GF-D8 (cell line): ENCODE measurements around the gene CDK3.
"Not testable (repeated sequence)": the region's sequence is repeated elsewhere in the genome, so short reads cannot be mapped to it uniquely, and the experiment has no call there.

Experiments
- DNase-seq: peaks from one replicate; lab custom pipeline; 2025; lab: John Stamatoyannopoulos, UW

The CDK3 gene

DNA sequence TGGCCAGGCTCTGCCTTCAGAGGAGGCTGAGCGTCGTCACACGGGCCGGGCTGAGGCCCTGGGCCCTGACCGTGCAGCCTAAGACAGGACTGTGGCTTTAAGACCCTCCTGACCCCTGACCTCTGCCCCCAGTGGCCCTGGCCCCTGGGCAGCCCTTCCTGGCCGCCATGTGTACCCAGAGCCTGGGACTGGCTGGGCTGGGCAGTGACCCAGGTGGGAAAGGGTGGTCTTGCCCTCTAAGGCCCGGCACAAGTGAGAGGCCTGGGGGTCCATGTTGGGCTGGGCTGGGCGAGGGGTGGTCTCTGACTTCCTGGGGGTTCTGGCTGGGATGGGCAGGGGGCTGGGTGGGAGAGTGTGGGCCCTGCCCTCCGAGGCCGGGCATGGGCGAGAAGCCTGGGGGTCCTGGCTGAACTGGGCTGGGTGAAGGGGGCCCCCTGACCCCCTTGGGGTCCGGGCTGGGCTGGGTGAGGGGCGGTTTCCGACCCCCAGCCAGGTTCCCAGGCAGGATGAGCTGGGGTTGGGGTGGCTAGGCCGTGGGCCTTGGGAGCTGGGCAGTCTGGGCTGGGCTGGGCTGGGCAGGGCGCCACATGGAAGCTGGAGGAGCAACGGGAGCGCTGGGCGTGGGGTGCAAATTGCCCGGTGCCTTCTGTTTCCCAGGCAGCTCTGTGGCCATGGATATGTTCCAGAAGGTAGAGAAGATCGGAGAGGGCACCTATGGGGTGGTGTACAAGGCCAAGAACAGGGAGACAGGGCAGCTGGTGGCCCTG is at the start of gene CDK3:
CDK3 (plus strand) TSS at position 101 of the 767 bp plus-strand sequence; CDS start at position 672, 571 bp downstream.
- DNase-seq, result no peak

DNA sequence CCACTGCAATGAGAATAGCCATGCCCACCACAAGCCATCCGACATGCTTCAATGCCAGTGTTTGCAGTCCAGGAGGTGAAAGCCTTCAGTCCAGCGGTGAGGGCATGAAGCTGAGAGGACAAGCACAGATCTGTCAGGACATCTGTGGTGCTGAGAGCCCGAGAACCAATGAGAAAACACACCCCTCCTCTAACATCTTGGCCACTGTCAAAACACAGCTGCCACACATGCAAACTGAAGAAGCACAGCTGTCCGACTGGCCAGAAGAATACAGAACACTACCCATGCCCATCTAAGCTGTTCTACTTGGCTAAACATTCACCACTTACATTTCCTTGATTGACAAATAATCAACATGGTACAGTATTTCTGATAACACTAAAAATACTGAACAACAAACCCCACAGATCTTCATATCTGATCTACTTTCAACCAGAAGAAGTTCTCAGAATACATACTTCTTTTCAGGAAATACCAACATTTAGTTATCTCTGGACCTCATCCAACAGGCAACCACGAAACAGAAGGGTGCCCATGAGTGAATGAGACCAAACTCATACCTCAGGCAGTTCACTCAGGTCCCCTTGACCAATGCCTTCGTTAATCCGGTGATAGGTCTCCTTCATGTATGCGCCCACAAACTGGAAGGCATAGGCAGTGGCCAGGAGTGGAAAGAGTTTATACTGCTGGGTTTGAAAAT is 49.6 kb upstream of the CDK3 start:
- peak; percentile 16 for DNase-seq

DNA sequence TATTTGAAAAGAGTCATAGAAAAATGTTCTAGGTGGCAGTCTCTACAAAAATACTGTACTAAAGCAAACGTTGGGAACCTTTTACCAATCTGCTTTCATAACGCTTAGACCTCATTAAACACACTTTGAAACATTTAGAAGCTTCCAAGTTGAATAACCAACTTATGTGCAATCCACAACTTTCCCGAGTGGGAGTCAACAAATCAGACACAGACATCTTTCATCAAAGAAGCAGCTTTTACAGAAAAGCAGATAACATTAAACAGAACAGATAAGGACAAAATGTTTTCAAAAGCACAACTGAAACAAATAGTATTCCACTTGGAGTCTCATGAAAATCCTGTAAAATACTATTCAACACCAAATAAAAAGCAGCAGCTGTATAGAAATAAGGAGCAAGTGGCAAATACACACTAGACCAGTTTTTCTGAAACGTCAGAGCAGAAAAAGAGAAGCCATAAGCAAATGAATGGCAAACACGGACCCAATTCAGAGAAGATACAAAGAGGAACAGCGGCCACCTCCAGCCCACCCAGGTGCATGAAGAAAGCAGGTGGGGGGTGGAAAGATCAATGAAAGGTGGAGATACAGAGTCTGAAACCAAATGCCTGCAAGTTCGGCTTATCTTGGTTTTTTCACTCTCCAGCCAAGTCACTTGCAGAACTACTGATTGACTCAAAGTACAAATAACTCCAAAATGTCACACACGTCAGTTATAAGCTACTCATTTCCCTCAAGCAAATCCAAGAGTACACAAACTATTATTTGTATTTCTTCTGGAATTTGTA is 41.4 kb upstream of the CDK3 start:
- no peak for DNase-seq

DNA sequence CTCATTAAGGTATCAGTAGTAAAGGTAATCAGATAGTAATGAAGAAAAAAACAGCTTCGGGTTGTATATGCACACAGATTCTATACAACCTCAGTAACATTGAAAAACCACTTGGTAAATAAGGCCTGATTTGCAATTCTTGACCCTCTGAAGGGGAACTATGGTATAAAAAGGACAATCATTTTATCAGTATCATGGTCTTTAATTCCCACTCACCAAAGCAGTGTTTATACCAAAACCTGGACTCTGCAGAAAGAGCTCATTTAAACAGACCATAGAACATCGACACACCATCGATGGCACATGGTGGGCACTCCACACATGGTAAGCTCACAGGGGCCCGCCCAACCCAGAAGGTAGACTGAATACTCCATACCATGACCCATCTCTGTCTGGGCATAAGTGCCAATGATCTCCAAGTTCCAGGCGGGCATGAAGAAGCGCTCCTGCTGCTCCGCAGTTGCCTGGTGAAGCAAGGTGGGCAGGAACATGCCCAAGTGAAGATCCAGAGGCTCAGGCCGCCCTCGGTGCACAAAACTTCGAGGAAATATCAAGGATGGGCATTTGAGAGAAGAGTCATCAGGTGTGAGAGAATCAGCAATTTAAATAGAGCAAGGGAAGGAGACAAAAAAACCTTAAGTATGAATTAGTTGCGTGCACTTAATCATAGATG is 40.7 kb upstream of the CDK3 start:
- no peak for DNase-seq

DNA sequence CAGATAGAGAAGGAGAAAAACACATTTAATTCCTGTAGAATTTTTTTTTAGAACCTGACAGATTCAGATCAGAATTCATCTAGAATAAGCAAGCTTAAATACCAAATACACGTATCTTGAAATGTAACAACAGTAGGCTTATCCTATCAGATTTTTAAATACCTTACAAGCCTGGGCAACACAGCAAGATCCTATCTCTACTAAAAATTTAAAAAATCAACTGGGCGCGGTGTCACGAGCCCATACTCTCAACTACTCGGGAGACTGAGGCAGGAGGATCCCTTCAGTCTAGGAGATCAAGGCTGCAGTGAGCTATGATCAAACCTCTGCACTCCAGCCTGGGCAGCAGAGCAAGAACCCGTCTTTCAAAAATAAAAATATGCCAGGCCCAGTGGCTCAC is 35.2 kb upstream of the CDK3 start:
- DNase-seq, result no peak

DNA sequence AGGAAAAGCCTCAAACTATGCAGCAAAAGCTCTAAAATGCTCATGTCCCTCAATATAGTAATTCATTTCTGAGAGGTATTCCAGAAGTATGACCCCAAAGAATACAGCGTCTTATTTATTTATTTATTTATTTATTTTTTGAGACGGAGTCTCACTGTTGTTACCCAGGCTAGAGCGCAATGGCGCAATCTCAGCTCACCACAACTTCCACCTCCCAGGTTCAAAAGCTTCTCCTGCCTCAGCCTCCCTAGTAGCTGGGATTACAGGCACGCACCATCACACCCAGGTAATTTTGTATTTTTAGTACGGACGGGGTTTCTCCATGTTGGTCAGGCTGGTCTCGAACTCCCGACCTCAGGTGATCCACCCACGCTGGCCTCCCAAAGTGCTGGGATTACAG is 31.6 kb upstream of the CDK3 start:
- DNase-seq, result not testable (repeated sequence)

DNA sequence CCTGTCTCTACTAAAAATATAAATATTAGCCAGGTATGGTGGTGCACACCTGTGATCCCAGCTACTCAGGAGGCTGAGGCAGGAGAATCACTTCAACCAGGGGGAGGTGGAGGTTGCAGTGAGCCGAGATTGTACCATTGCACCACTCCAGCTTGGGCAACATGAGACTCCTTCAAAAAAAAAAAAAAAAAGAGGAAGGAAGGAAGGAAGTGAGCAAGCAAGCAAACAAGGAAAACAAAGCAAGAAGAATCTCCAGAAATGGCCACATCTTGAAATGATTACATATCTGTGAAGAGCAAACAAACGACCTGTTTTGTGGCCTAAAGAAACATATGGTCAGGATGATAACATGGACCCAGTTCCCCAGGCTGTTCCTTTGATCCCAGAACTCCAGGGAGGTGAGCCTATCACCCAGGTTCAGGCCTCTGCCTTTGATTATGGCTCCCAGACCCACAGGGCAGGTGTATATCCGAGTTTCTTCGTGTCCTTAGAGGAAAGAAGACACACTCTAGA is 30.6 kb upstream of the CDK3 start:
- DNase-seq, result peak; percentile 43

DNA sequence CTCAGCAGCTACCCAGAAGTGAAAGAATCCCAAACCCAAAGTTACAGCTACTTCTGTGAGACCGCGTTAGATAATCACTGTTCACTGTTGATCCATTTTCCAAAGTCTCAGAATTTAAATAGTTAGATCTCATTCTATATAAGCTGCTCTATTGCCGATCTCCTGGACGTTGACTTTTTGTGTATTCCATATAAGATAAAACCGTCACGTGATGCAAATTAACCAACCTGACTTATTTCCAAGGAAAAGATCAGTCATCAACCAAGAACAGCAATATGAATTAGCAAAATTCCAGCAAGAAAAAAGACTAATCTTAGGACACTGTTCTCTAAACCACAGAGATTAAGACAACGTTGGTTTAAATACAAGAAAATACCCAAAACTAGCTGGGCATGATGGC is 30.0 kb upstream of the CDK3 start:
- no peak for DNase-seq

DNA sequence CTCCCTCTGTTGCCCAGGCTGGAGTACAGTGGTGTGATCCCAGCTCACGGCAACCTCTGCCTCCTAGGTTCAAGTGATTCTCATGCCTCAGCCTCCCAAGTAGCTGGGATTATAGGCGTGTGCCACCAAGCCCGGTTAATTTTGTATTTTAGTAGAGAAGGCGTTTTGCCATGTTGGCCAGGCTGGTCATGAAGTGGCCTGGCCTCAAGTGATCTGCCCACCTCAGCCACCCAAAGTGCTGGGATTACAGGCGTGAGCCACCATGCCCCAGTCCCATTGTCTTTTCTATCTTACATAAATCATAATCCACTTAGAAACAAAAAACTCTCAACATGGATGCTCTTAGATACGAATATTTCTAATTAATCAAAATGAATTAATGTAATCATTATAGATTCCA is 25.5 kb upstream of the CDK3 start:
- not testable (repeated sequence) for DNase-seq

DNA sequence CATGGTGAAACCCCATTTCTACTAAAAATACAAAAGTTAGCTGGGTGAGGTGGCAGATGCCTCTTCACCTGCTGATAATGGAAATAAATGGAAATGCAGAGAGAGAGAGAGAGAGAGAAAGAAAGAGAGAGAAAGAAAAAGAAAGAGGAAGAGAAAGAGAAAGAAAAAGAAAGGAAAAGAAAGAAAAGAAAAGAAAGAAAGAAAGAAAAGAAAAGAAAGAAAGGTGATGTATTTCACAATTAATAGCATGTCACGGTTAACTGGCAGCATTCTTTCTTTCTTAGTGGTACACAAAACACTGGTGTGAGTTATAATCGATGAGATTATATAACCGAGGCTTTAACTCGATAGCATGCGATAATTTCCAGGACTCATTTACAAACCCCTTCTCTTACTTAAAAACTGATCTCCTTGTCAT is 24.9 kb upstream of the CDK3 start:
- DNase-seq, result no peak

DNA sequence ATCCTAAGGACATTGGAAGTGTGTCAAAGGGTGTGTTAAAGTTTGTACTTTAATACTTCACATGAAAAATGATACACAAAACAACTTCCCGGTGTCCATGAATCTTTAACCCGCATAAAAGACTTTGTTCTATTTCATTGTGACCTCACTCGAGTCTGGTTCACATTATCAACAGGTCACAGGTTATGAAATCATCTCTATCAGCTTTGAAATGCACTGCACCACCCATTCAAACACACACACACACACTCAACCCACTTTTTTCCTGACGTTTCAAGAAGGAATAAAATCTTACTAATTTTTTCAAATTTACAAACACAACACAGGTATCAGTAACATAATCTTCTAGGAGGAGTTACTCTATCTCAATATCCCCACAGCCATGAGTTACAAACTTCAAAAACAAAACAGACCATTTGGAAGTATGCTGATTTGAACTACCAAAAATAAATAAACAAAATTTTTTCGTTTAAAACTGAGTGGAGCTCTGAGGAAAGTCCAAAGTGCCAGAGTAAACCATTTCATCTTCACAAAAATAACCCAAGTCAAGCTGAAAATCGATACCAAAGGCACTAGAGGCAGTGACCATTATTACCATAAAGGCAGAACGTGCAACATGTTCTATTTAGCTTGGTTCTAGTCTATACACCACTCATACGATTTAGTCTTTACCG is 24.3 kb upstream of the CDK3 start:
- DNase-seq, result no peak

DNA sequence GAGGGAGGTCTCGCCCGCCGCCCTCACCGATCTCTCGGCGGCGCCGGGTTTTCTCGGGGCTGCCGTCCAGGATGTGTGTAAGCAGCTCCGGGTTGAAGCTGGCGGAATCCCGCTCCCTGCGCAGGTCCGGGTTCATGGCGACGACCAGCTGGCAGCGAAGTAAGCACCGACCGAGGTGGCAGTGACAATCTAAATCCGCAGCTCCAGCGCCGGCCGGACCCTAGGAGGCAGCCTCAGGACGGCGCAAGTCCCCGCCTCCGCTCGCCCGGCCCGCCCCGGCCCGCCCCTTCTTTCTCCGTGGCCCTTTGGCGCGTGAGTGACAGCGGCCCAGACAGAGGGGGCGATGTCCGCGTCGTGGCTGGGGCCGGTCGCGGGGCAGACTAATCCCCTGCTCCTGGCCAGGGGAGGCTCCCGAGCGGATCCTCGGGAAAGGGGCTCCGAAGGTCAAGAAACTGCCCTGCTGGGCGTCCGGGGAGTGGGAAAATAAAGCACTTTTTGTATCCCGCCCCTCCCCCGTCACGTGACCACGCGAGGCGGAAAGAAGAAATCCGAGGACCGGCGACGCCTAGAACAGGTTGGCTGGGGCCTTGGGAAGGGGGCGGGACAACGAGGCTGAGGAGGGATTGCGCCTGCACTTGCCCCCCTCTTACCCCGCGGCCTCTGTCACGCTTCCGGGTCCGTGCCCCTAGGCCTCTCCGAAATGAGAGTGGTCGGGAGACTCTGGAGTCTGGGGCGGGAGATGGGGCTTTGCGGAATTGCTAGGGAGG is 21.5 kb upstream of the CDK3 start, which contains the start of the genes ACOX1 and TEN1:
ACOX1 (minus strand) TSS at position 229 of the 767 bp plus-strand sequence; CDS start at position 136, 93 bp downstream.
TEN1 (plus strand) TSS at position 303 of the 767 bp plus-strand sequence. CDS start 6,953 bp downstream, outside the sequence.
- peak; percentile 92 for DNase-seq

DNA sequence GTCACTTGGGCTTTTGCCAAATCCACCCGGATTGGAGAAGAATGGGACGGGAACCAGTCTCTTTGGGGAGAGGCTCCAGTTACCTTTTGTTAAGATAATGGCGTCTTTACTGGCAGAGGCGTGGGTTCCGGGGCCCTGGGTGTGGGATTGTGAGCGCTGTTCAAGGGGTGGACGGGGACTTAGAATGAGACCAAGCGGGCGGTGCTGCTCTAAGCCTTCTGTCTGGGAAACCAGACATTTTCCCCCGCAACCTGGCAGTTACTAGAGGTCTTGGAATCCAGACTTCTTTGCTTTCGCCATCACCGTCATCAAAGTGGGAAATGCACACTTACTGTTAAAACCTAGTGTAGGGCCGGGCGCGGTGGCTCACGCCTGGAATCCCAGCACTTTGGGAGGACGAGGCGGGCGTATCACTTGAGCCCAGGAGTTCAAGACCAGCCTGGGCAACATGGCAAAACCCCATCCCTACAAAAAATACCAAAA is 20.9 kb upstream of the CDK3 start:
- DNase-seq, result peak; percentile 71

DNA sequence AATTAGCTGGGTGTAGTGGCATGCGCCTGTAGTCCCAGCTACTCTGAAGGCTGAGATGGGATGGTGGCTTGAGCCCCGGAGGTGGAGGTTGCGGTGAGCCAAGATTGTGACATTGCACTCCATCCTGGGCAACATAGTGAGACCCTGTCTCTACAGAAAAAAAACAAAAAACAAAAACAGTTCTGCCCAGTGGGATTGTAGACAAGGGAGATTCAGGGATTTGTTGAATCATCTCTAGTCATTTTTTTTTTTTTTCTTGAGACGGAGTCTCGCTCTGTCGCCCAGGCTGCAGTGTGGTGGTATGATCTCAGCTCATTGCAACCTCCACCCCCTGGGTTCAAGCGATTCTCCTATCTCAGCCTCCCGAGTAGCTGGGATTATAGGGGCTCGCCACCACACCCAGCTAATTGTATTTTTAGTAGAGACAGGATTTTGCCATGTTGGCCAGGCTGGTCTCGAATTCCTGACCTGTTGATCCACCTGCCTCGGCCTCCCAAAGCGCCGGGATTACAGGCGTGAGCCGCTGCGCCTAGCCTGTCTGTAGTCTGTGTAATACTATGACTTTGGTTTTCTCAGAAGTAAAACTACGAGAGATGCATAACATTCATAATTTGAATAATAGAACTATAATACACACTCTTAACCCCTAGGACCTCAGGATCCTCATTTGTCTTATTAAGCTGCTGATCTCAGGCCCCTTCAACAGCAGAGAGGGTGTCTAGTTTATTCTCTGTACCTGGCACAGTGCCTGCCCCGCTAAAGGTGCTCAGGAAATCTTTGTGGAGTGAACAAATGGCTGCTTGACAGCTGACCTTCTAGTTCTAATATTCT is 20.3 kb upstream of the CDK3 start:
- DNase-seq, result peak; percentile 15

DNA sequence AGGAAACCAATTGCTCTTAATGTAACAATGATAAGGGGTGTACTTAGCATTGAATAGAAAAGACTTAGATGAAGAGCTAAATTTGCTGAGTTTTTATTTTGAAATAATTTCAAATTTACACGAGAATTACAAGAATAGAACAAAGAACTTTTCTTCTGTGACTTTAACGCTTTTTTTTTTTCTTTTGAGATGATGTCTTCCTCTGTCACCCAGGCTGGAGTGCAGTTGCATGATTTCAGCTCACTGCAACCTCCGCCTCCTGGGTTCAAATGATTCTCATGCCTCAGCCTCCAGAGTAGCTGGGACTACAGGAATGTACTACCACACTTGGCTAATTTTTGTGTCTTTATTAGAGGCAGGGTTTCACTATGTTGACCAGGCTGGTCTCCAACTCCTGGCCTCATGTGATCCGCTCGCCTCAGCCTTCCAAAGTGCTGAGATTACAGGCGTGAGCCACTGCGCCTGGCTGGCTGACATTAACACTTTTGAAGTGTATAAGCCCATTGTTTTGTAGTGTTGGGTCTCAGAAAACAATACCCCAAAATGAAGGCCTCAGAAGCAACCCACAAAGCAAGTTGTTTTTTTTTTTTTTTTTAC is 19.5 kb upstream of the CDK3 start:
- DNase-seq, result no peak

DNA sequence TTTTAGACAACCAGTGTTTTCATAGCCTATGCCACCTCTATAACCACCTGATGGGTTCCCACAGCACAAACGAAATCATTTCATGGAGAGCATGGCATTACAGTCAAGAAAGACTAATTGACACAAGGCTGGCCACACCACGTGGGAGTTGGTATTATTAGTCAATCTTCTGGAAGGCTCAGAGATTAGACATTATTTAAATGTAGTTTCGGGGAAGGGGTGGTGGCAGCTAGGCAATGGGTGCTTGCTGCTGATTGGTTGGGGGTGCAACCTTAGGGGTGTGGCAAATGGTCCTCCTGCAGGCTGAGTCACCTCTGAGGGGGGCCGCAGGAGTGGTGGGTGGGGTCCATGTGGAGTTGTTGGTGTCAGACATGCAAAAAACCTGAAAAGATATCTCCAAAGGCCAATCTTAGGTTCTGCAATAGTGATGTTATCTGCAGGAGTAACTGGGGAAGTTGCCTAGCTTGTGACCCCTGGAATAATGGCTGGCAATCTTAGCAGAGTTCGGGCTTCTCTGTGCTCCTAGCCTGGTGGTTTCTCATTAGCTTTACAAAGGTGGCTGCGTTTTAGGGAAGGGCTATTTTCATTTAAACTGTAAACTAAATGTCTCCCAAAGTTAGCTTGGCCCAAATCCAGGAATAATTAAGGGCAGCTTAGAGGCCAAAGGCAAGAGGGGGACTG is 17.0 kb upstream of the CDK3 start:
- peak; percentile 52 for DNase-seq

DNA sequence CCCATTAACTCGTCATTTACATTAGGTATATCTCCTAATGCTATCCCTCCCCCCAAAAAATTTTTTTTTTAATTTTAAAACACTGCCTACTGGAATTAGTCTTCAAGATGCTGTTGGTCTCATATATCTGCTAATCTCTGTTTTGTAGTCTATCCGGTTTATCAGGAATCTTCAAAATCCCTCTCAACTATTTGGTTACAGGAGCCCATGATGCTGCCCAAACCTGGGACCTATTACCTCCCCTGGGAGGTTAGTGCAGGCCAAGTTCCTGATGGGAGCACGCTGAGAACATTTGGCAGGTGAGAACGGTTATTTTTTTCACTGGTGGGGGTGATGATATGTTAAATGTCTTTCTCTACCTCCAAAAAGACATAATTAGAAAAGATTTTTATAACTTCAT is 14.7 kb upstream of the CDK3 start:
- no peak for DNase-seq

DNA sequence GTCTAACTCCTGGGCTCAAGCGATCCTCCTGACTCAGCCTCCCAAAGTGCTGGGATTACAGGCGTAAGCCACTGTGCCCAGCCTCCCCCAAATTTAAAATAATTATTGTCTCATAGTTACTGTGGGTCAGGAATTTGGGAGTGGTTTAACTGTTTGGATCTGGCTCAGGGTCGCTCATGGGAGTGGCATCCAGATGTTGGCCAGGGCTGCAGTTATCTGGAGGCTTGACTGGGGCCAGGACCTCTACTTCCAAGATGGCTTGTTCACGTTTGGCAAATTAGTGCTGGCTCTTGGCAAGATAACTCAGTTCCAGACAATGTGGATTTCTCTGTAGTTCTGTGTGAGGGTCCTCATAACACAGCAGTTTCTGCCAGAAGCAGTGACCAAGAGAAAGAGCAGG is 13.6 kb upstream of the CDK3 start:
- no peak for DNase-seq
